ENCODE measurements around the gene PEAK3.
A peak's percentile ranks its signal among the peaks of the same experiment; 100 is the strongest.

PEAK3 gene

GRCh38 chr19:2320939-2321338 is 39.0 kb upstream of the PEAK3 start:
- peaks cover under 1% of the 10 kb centered on the region for H3K27me3 Mint-ChIP-seq
- no peak overlapping the region for H3K4me3 Mint-ChIP-seq
- no peak overlapping the region for H3K27ac Mint-ChIP-seq
- peaks cover 23% of the 10 kb centered on the region for H3K4me1 Mint-ChIP-seq
- H3K9me3 Mint-ChIP-seq: peaks cover 0 to under 1% of the 10 kb centered on the region in 2 donors
- no peak for ATAC-seq
- no peak for DNase-seq

GRCh38 chr19:2320049-2320448 is 38.1 kb upstream of the PEAK3 start:
- no peak overlapping the region for H3K27ac Mint-ChIP-seq
- H3K9me3 Mint-ChIP-seq: peaks cover 8 to 9% of the 10 kb centered on the region in 2 donors
- H3K27me3 Mint-ChIP-seq: peaks cover 9% of the 10 kb centered on the region
- DNase-seq (no peak), ATAC-seq (no peak)
- H3K4me3 Mint-ChIP-seq: no peak overlapping the region
- H3K4me1 Mint-ChIP-seq: peaks cover 17% of the 10 kb centered on the region

- Mint-ChIP-seq H3K4me1 (peaks cover 12% of the 10 kb centered on the region), H3K27ac (no peak overlapping the region), H3K9me3 (peaks cover 13 to 14% of the 10 kb centered on the region in 2 donors), H3K4me3 (no peak overlapping the region), H3K27me3 (peaks cover 14% of the 10 kb centered on the region)
- ATAC-seq (no peak), DNase-seq (no peak)
Measured at GRCh38 chr19:2319551-2319950, 37.6 kb upstream of the PEAK3 start.

- ATAC-seq (no peak), DNase-seq (no peak)
- peaks cover 6% of the 10 kb centered on the region for H3K4me1 Mint-ChIP-seq
- peaks cover 21% of the 10 kb centered on the region for H3K27me3 Mint-ChIP-seq
- H3K4me3 Mint-ChIP-seq: no peak overlapping the region
- H3K9me3 Mint-ChIP-seq: peaks cover 15 to 18% of the 10 kb centered on the region in 2 donors
- no peak overlapping the region for H3K27ac Mint-ChIP-seq
Measured at GRCh38 chr19:2318923-2319322, 36.9 kb upstream of the PEAK3 start.

GRCh38 chr19:2317756-2318155 is 35.8 kb upstream of the PEAK3 start:
- H3K27ac Mint-ChIP-seq: no peak overlapping the region
- peaks cover 32% of the 10 kb centered on the region for H3K27me3 Mint-ChIP-seq
- H3K4me1 Mint-ChIP-seq: peaks cover 12% of the 10 kb centered on the region
- H3K9me3 Mint-ChIP-seq: peaks cover 15 to 18% of the 10 kb centered on the region in 2 donors
- H3K4me3 Mint-ChIP-seq: no peak overlapping the region
- no peak for DNase-seq
- no peak for ATAC-seq

GRCh38 chr19:2317300-2317699 is 35.3 kb upstream of the PEAK3 start:
- Mint-ChIP-seq H3K9me3 (peaks cover 15 to 18% of the 10 kb centered on the region in 2 donors), H3K27ac (no peak overlapping the region), H3K4me1 (peaks cover 14% of the 10 kb centered on the region), H3K4me3 (no peak overlapping the region), H3K27me3 (peaks cover 37% of the 10 kb centered on the region)
- ATAC-seq: no peak
- DNase-seq: no peak

GRCh38 chr19:2315818-2316353 is 33.9 kb upstream of the PEAK3 start:
- peaks cover 14% of the 10 kb centered on the region for H3K4me1 Mint-ChIP-seq
- H3K27ac Mint-ChIP-seq: no peak overlapping the region
- ATAC-seq: peak; percentile 65
- H3K4me3 Mint-ChIP-seq: no peak overlapping the region
- peaks cover 15 to 18% of the 10 kb centered on the region in 2 donors for H3K9me3 Mint-ChIP-seq
- peaks cover 44% of the 10 kb centered on the region for H3K27me3 Mint-ChIP-seq
- peak in 1 of 2 donors; percentile 38 for DNase-seq

GRCh38 chr19:2315121-2315817 is 33.3 kb upstream of the PEAK3 start:
- peaks cover 15 to 18% of the 10 kb centered on the region in 2 donors for H3K9me3 Mint-ChIP-seq
- H3K4me1 Mint-ChIP-seq: peaks cover 14% of the 10 kb centered on the region
- H3K4me3 Mint-ChIP-seq: no peak overlapping the region
- H3K27me3 Mint-ChIP-seq: peaks cover 50% of the 10 kb centered on the region
- DNase-seq (no peak), ATAC-seq (no peak)
- H3K27ac Mint-ChIP-seq: no peak overlapping the region

- peaks cover 15 to 18% of the 10 kb centered on the region in 2 donors for H3K9me3 Mint-ChIP-seq
- no peak overlapping the region for H3K4me3 Mint-ChIP-seq
- peaks cover 31% of the 10 kb centered on the region for H3K4me1 Mint-ChIP-seq
Measured at GRCh38 chr19:2312820-2313501, 31.0 kb upstream of the PEAK3 start.

GRCh38 chr19:2311093-2311492 is 29.1 kb upstream of the PEAK3 start:
- Mint-ChIP-seq H3K27me3 (peaks cover 91% of the 10 kb centered on the region), H3K9me3 (peaks cover 15 to 18% of the 10 kb centered on the region in 2 donors), H3K27ac (no peak overlapping the region), H3K4me1 (peaks cover 30% of the 10 kb centered on the region), H3K4me3 (no peak overlapping the region)
- no peak for DNase-seq
- no peak for ATAC-seq

More at GRCh38 chr19:2312820-2313501, 31.0 kb upstream of the PEAK3 start:
- Mint-ChIP-seq H3K27me3 (peaks cover 73% of the 10 kb centered on the region), H3K27ac (no peak overlapping the region)
- DNase-seq: no peak
- ATAC-seq: no peak

- ATAC-seq (no peak), DNase-seq (no peak)
- Mint-ChIP-seq H3K9me3 (peaks cover 5 to 7% of the 10 kb centered on the region in 2 donors), H3K27me3 (peaks cover 92% of the 10 kb centered on the region), H3K4me3 (no peak overlapping the region), H3K4me1 (peaks cover 26% of the 10 kb centered on the region), H3K27ac (peak overlapping the region in 1 of 2 donors; percentile 48)
Measured at GRCh38 chr19:2309734-2310362, 27.9 kb upstream of the PEAK3 start.

- H3K27me3 Mint-ChIP-seq: peaks cover 92% of the 10 kb centered on the region
- H3K4me1 Mint-ChIP-seq: peaks cover 34% of the 10 kb centered on the region
- H3K9me3 Mint-ChIP-seq: no peaks in the 10 kb centered on the region
- no peak within 1 kb of the TSS for H3K27ac Mint-ChIP-seq
- ATAC-seq: peak; percentile 21
- H3K4me3 Mint-ChIP-seq: peak within 1 kb of the TSS; percentile 46 to 76
- no peak for DNase-seq
Measured at GRCh38 chr19:2308114-2308556, 26.2 kb upstream of the PEAK3 start, which contains the start of gene LINGO3. Gene LINGO3 (minus strand): TSS chr19:2308154. CDS start chr19:2291776, 16,378 bp downstream.

- Mint-ChIP-seq H3K9me3 (no peaks in the 10 kb centered on the region), H3K4me3 (peak overlapping the region in 1 of 2 donors; percentile 45), H3K4me1 (peaks cover 34% of the 10 kb centered on the region), H3K27me3 (peaks cover 92% of the 10 kb centered on the region), H3K27ac (no peak overlapping the region)
- no peak for ATAC-seq
- no peak for DNase-seq
Measured at GRCh38 chr19:2307518-2308012, 25.6 kb upstream of the PEAK3 start.

GRCh38 chr19:2306971-2307370 is 25.0 kb upstream of the PEAK3 start:
- H3K27ac Mint-ChIP-seq: no peak overlapping the region
- H3K4me1 Mint-ChIP-seq: peaks cover 34% of the 10 kb centered on the region
- peaks cover 92% of the 10 kb centered on the region for H3K27me3 Mint-ChIP-seq
- no peaks in the 10 kb centered on the region for H3K9me3 Mint-ChIP-seq
- DNase-seq (no peak), ATAC-seq (no peak)
- H3K4me3 Mint-ChIP-seq: no peak overlapping the region

- DNase-seq (no peak), ATAC-seq (no peak)
- Mint-ChIP-seq H3K4me1 (peaks cover 34% of the 10 kb centered on the region), H3K27me3 (peaks cover 96% of the 10 kb centered on the region), H3K4me3 (no peak overlapping the region), H3K9me3 (no peaks in the 10 kb centered on the region), H3K27ac (peak overlapping the region in 1 of 2 donors; percentile 48)
Measured at GRCh38 chr19:2306281-2306806, 24.4 kb upstream of the PEAK3 start.
